ENCODE data around the gene IGF1. TPM values are rescaled to one million over a fixed set of nuclear protein-coding genes. Genes with fewer than 3 reads are reported as not detected.
A peak's percentile ranks its signal among the peaks of the same experiment; 100 is the strongest.

The IGF1 gene
- total and polyA plus RNA-seq, 5 donors: 4.7 to 71.9 (median 6.5) TPM

DNA sequence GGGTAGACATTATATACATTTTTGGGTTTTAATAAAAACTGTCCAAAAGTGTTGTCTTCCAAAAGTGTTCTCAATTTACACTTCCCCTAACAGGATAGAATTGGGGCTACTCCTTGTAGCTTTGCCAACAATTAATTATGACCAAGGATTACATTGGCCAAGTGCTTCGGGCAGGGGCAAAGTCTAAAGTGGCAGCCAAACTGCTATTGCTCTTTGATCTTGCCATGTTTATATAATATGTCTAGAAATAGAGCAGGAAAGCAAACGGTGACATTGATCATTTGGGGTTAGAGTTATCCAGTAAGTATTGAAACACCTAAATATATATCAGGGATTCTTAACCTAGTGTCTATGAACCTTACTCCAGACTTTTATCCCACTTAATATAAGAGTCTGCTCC lies 31.2 kb upstream of the IGF1 start:
- intact Hi-C loops (cut with DNase I): no loop called here
- Histone ChIP-seq H3K27me3 (ENCODE audit: control insufficient read depth, insufficient read depth) (no peaks in the 10 kb centered on the region), H3K4me1 (ENCODE audit: control insufficient read depth, insufficient read depth, low read length) (no peaks in the 10 kb centered on the region), H3K4me3 (ENCODE audit: low read length) (no peak overlapping the region), H3K9me3 (ENCODE audit: control insufficient read depth, low read length) (no peaks in the 10 kb centered on the region), H3K27ac (ENCODE audit: low read length) (no peak overlapping the region)
- DNase-seq: no peak
- ATAC-seq: no peak
- WGBS: 75% methylated on average over 2 of the region's 2 CpGs

DNA sequence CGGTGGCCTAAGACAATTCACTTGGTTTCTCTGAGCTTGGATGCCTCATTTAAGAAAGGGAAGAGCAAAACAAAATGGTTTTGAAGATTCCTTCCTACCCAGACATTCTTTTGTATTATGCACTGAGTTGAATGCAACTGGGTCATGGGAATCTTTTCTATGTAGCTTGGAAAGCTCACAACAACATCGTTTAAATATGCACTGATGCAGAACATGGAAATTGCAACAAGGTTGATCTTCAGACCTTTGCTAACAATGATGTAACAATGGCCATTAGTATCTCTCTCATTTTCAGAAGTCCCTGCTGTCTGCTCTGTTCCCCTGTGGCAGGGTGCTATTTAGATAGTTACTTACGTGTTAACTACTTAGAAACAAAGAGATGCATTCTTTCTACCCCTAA lies 30.1 kb upstream of the IGF1 start:
- Histone ChIP-seq H3K27me3 (ENCODE audit: control insufficient read depth, insufficient read depth) (no peaks in the 10 kb centered on the region), H3K4me1 (ENCODE audit: control insufficient read depth, insufficient read depth, low read length) (no peaks in the 10 kb centered on the region), H3K9me3 (ENCODE audit: control insufficient read depth, low read length) (no peaks in the 10 kb centered on the region), H3K27ac (ENCODE audit: low read length) (no peak overlapping the region), H3K4me3 (ENCODE audit: low read length) (no peak overlapping the region)
- DNase-seq (no peak), ATAC-seq (no peak)
- WGBS: 45% methylated on average over 3 of the region's 3 CpGs
- intact Hi-C loops (cut with DNase I): no loop called here

- H3K27me3 ChIP-seq (ENCODE audit: control insufficient read depth, insufficient read depth): no peaks in the 10 kb centered on the region
- WGBS: 50% methylated on average over 1 of the region's 1 CpG
- no peak for ATAC-seq
Observed at GRCh38 chr12:102510031-102510430, 29.7 kb upstream of the IGF1 start.

DNA sequence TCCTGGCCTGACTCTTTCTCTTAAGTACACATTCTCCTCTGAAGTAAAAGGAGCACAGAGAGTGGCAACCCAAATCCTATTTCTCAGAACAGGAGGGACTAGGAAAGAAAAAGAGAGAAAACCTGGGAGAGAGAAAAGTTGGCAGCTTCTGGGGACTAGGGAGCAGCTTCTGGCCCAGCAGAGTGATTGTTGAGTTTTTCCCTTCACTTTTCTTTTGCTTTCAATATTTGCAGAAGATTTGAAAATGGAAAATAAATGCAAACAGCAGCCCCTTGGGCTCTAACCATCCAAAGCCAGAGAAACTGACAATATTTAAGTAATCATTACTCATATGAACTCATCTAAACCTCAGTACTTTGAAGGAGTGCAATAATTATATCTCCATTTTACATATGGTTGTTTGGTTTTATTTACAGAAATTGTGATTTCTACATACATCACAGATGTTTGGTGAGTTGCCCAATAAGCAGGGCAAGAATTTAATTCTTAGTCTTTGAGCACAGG lies 28.8 kb upstream of the IGF1 start:
- DNase-seq (no peak), ATAC-seq (no peak)
- Histone ChIP-seq H3K27ac (ENCODE audit: low read length) (no peak overlapping the region), H3K4me3 (ENCODE audit: low read length) (no peak overlapping the region), H3K9me3 (ENCODE audit: control insufficient read depth, low read length) (no peaks in the 10 kb centered on the region), H3K4me1 (ENCODE audit: control insufficient read depth, insufficient read depth, low read length) (no peaks in the 10 kb centered on the region), H3K27me3 (ENCODE audit: control insufficient read depth, insufficient read depth) (no peaks in the 10 kb centered on the region)
- intact Hi-C loops (cut with DNase I): no loop called here

More at GRCh38 chr12:102510031-102510430, 29.7 kb upstream of the IGF1 start:
- H3K9me3 ChIP-seq (ENCODE audit: control insufficient read depth, low read length): no peaks in the 10 kb centered on the region
- intact Hi-C loops (cut with DNase I): no loop called here
- H3K4me3 ChIP-seq (ENCODE audit: low read length): no peak overlapping the region
- H3K4me1 ChIP-seq (ENCODE audit: control insufficient read depth, insufficient read depth, low read length): no peaks in the 10 kb centered on the region
- no peak for DNase-seq
- no peak overlapping the region for H3K27ac ChIP-seq (ENCODE audit: low read length)

GRCh38 chr12:102508052-102508451 lies 27.7 kb upstream of the IGF1 start:
- Histone ChIP-seq H3K27ac (ENCODE audit: low read length) (no peak overlapping the region), H3K27me3 (ENCODE audit: control insufficient read depth, insufficient read depth) (no peaks in the 10 kb centered on the region), H3K4me3 (ENCODE audit: low read length) (no peak overlapping the region), H3K9me3 (ENCODE audit: control insufficient read depth, low read length) (no peaks in the 10 kb centered on the region), H3K4me1 (ENCODE audit: control insufficient read depth, insufficient read depth, low read length) (no peaks in the 10 kb centered on the region)
- DNase-seq: no peak
- no peak for ATAC-seq
- intact Hi-C loops (cut with DNase I): no loop called here

GRCh38 chr12:102507301-102507700 lies 26.9 kb upstream of the IGF1 start:
- no peak overlapping the region for H3K4me3 ChIP-seq (ENCODE audit: low read length)
- no peaks in the 10 kb centered on the region for H3K4me1 ChIP-seq (ENCODE audit: control insufficient read depth, insufficient read depth, low read length)
- ATAC-seq (no peak), DNase-seq (no peak)
- H3K27ac ChIP-seq (ENCODE audit: low read length): no peak overlapping the region
- H3K9me3 ChIP-seq (ENCODE audit: control insufficient read depth, low read length): no peaks in the 10 kb centered on the region
- 0% methylated on average over 2 of the region's 2 CpGs for WGBS
- intact Hi-C loops (cut with DNase I): no loop called here
- no peaks in the 10 kb centered on the region for H3K27me3 ChIP-seq (ENCODE audit: control insufficient read depth, insufficient read depth)

DNA sequence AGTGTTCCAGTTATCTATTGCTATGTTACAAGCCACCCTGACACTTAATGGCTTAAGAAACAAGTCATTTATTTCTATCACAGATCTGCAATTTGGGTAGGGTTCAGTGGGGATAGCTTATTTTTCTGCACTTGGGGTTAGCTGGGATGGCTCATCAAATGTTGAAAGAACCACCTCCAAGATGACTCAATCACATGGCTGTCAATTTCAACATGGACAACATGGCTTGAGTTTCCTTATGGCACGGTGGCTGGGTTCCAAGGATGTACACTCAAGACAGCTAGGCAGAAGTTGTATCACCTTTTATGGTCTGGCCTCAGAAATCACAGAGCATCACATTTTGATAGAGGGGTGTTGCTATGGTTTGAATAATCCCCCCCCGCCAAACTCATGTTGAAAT lies 24.5 kb upstream of the IGF1 start:
- H3K4me3 ChIP-seq (ENCODE audit: low read length): no peak overlapping the region
- no peak for ATAC-seq
- no peaks in the 10 kb centered on the region for H3K27me3 ChIP-seq (ENCODE audit: control insufficient read depth, insufficient read depth)
- WGBS: 85% methylated on average over 2 of the region's 2 CpGs
- no peak overlapping the region for H3K27ac ChIP-seq (ENCODE audit: low read length)
- no peaks in the 10 kb centered on the region for H3K4me1 ChIP-seq (ENCODE audit: control insufficient read depth, insufficient read depth, low read length)
- intact Hi-C loops (cut with DNase I): no loop called here
- no peaks in the 10 kb centered on the region for H3K9me3 ChIP-seq (ENCODE audit: control insufficient read depth, low read length)
- DNase-seq: no peak

GRCh38 chr12:102504280-102504679 lies 23.9 kb upstream of the IGF1 start:
- Histone ChIP-seq H3K4me3 (ENCODE audit: low read length) (no peak overlapping the region), H3K27ac (ENCODE audit: low read length) (no peak overlapping the region), H3K9me3 (ENCODE audit: control insufficient read depth, low read length) (no peaks in the 10 kb centered on the region), H3K4me1 (ENCODE audit: control insufficient read depth, insufficient read depth, low read length) (no peaks in the 10 kb centered on the region), H3K27me3 (ENCODE audit: control insufficient read depth, insufficient read depth) (no peaks in the 10 kb centered on the region)
- intact Hi-C loops (cut with DNase I): no loop called here
- ATAC-seq (peak; percentile 36 to 77), DNase-seq (no peak)
- 75% methylated on average over 2 of the region's 2 CpGs for WGBS

DNA sequence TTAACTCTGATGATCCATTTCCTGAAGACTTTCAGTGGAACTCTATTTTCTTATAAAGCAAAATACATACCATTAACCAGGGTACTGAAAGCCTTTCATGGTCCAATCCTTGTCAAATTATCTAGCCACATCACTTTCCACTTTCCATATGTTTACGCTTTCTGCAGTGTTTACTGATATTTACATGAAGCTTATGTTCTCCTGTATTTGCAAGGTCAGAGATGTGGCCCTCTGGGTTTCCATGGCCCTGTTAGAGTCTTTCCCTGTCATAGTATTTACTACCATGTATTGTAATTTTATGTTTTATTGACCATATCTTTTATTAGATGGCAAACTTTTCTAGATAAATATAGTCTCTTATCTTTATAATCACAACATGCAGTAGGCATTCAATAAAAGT lies 23.5 kb upstream of the IGF1 start:
- Histone ChIP-seq H3K4me3 (ENCODE audit: low read length) (no peak overlapping the region), H3K27ac (ENCODE audit: low read length) (no peak overlapping the region), H3K27me3 (ENCODE audit: control insufficient read depth, insufficient read depth) (no peaks in the 10 kb centered on the region), H3K4me1 (ENCODE audit: control insufficient read depth, insufficient read depth, low read length) (no peaks in the 10 kb centered on the region), H3K9me3 (ENCODE audit: control insufficient read depth, low read length) (no peaks in the 10 kb centered on the region)
- DNase-seq (no peak), ATAC-seq (no peak)
- intact Hi-C loops (cut with DNase I): no loop called here
- WGBS: 0% methylated on average over 1 of the region's 1 CpG

DNA sequence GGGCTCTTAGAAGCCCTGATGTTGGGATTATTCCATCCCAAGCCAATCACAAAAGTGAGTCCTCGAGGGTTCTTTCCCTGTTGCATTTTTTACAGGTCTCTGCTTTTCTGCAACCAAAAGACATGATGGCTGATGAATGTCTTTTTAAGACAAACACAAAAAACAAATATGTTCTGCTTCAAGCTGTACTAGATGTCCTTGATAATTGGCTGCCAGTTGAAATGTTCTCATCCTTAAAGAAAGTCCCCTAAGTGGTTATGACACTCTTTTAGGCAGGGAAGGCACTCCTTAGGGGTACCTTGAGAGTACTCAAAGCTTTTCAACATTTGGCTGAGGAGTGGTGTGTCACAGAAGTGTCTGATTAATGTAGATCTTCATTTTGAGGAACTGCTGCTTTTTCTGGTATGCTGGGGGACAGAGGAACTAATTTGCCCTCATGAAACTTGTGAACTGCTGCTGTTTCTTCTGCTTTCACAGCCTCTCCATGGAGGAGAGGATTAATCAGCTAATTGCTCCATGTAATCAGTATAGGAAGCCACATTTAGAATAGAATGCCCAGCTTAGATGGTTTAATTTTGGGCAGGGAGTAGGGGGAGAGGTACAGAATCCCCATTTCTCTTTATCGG lies 22.8 kb upstream of the IGF1 start:
- H3K27ac ChIP-seq (ENCODE audit: low read length): no peak overlapping the region
- 74% methylated on average over 2 of the region's 2 CpGs for WGBS
- no peaks in the 10 kb centered on the region for H3K9me3 ChIP-seq (ENCODE audit: control insufficient read depth, low read length)
- no peaks in the 10 kb centered on the region for H3K4me1 ChIP-seq (ENCODE audit: control insufficient read depth, insufficient read depth, low read length)
- intact Hi-C loops (cut with DNase I): no loop called here
- H3K27me3 ChIP-seq (ENCODE audit: control insufficient read depth, insufficient read depth): no peaks in the 10 kb centered on the region
- DNase-seq (no peak), ATAC-seq (no peak)
- H3K4me3 ChIP-seq (ENCODE audit: low read length): no peak overlapping the region

- no peak overlapping the region for H3K4me3 ChIP-seq (ENCODE audit: low read length)
- H3K27me3 ChIP-seq (ENCODE audit: control insufficient read depth, insufficient read depth): no peaks in the 10 kb centered on the region
- ATAC-seq (no peak), DNase-seq (no peak)
- H3K4me1 ChIP-seq (ENCODE audit: control insufficient read depth, insufficient read depth, low read length): no peaks in the 10 kb centered on the region
- no peak overlapping the region for H3K27ac ChIP-seq (ENCODE audit: low read length)
- WGBS: 73% methylated on average over 5 of the region's 5 CpGs
- no peaks in the 10 kb centered on the region for H3K9me3 ChIP-seq (ENCODE audit: control insufficient read depth, low read length)
- intact Hi-C loops (cut with DNase I): no loop called here
Observed at GRCh38 chr12:102501773-102502172, 21.4 kb upstream of the IGF1 start.

DNA sequence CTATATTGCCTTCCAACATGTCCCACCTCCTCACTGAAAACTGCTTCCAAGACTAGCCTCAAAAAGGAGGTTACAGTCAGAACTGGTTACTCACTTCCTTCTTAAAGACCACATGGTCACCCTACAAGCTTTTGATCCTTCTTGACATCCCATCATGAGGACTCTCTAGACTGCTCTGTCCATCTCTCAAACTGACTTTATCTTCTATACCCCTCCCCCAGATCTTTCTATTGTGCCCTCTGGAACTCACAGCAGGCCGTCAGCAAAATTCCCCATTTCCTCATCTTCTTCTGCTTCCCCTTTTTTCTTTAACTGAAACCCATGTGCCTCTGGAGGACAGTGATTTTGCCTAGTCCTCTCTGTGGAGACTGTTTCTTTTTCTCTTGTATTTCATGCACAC lies 18.1 kb upstream of the IGF1 start:
- no peak overlapping the region for H3K4me3 ChIP-seq (ENCODE audit: low read length)
- WGBS: 63% methylated on average over 1 of the region's 1 CpG
- ATAC-seq (peak in 1 of 2 donors; percentile 41), DNase-seq (no peak)
- no peaks in the 10 kb centered on the region for H3K27me3 ChIP-seq (ENCODE audit: control insufficient read depth, insufficient read depth)
- H3K4me1 ChIP-seq (ENCODE audit: control insufficient read depth, insufficient read depth, low read length): no peaks in the 10 kb centered on the region
- no peak overlapping the region for H3K27ac ChIP-seq (ENCODE audit: low read length)
- peaks cover 2% of the 10 kb centered on the region for H3K9me3 ChIP-seq (ENCODE audit: control insufficient read depth, low read length)
- intact Hi-C loops (cut with DNase I): no loop called here
